GM18517 (cell line): ENCODE data around the gene NETO1.

Source experiments
- ATAC-seq: cut with Tn5 transposase; IDR thresholded peaks from one replicate; pipeline ENCODE4 v1.9.1; 2021; ENCODE audit warnings: mild to moderate bottlenecking, moderate library complexity; ENCODE audit not compliant: unreplicated experiment

NETO1 gene, protein sequence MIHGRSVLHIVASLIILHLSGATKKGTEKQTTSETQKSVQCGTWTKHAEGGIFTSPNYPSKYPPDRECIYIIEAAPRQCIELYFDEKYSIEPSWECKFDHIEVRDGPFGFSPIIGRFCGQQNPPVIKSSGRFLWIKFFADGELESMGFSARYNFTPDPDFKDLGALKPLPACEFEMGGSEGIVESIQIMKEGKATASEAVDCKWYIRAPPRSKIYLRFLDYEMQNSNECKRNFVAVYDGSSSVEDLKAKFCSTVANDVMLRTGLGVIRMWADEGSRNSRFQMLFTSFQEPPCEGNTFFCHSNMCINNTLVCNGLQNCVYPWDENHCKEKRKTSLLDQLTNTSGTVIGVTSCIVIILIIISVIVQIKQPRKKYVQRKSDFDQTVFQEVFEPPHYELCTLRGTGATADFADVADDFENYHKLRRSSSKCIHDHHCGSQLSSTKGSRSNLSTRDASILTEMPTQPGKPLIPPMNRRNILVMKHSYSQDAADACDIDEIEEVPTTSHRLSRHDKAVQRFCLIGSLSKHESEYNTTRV

DNA sequence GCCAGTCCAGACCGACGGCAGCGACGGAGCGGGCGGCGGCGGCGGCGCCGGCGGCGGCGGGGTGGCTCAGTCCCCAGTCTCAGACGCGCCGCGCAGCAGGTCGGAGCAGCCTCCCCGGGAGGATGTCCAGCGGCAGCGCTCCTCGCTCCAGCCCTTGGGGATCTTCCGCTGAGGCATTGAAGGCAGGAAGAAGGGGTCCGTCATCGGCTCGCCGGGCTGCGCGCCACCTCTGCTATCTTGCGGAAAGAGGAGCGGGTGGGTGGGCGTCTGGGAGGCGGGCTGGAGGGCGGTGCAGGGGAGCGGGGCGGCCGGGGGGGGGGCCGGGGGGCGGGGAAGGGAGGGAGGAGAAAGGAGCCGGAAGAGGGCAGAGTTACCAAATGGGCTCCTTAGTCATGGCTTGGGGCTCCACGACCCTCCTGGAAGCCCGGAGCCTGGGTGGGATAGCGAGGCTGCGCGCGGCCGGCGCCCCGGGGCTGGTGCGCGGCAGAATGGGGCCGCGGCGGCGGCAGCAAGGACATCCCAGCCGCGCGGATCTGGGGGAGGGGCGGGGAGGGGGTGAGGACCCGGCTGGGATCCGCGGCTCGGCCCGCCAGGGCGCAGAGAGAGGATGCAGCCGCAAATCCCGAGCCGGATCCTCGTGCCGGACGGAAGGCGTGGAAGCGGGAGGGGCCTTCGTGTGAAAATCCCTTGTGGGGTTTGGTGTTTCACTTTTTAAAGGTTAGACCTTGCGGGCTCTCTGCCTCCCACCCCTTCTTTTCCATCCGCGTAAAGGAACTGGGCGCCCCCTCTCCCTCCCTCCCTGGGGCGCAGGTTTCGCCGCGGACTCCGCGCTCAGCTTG lies at the start of gene NETO1:
Gene NETO1 (minus strand): TSS at position 242 of the 839 bp plus-strand sequence. CDS start 696 bp downstream, outside the sequence.
- no peak for ATAC-seq

GRCh38 chr18:72910045-72910444 lies 42.3 kb upstream of the NETO1 start:
- no peak for ATAC-seq

DNA sequence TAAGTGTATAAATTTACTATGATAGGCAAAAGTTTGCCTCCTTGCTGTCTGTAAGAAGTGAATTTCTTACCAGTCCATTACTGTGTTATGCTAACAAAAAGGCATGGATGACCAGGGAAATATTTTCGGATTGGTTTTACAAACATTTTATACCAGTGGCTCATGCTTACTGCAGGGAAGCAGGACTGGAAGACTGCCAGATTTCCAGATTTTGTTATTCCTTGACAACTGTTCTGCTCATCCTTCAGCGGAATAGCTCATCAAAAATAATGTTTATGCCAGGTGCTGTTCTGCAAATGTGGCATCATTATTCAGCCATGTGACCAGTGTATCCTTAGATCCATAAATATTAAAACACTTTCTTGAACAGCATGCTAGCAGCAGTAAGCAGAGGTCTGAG lies 40.4 kb upstream of the NETO1 start:
- ATAC-seq: no peak

- no peak for ATAC-seq
Measured at GRCh38 chr18:72903033-72903432, 35.2 kb upstream of the NETO1 start.

GRCh38 chr18:72899338-72899737 lies 31.6 kb upstream of the NETO1 start:
- no peak for ATAC-seq

- ATAC-seq: no peak
Measured at GRCh38 chr18:72898870-72899269, 31.1 kb upstream of the NETO1 start.

DNA sequence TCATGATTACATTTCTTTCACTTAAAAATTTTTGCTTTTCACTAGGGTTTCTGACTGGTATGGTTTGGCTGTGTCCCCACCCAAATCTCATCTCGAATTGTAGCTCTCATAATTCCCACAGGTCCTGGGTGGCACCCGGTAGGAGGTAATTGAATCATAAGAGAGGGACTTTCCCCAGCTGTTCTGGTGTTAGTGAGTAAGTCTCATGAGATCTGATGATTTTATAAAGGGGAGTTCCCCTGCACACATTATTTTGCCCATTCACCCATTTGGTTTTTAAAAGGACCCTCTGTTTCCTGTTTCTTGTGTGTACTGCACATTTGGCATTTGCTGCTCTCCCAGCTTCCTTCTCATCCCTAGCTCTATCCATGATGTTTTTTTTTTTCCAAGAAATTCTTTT lies 27.8 kb upstream of the NETO1 start:
- ATAC-seq: no peak

GRCh38 chr18:72878561-72878960 lies 10.8 kb upstream of the NETO1 start:
- ATAC-seq: no peak

GRCh38 chr18:72878143-72878542 lies 10.4 kb upstream of the NETO1 start:
- no peak for ATAC-seq

- ATAC-seq: no peak
Measured at GRCh38 chr18:72871091-72871490, 3.3 kb upstream of the NETO1 start.

GRCh38 chr18:72869226-72870185 lies 1.7 kb upstream of the NETO1 start:
- ATAC-seq: no peak

DNA sequence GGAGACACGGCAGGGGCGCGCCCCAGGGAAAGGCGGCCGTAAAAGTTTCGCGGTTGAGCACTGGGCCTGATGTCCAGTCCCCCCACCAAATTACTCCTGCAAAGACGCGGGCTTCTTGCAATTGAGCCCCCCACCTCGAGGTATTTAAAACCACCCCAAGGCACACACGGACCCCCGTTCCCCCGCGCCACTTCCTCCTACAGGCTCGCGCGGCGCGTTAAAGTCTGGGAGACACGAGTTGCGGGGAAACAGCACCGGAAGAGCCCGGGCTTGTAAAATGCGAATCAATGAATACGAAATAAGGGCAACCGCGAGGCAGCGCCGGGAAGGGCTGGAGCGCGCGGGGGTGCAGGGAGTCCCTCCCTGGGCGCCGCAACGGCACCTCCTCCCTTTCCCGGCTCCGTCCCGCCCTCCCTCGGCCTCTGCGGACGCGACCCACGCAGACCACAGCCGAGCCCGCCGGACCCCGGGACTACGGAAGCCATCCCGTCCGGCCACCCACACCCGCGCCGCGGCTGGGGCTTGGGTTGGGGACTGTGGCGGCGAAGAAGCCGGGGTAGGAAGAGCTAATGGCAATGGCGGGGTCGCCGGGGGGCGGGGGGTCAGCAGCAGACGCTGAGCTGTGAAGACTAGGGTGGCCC lies 918 bp upstream of the NETO1 start:
- ATAC-seq: no peak

DNA sequence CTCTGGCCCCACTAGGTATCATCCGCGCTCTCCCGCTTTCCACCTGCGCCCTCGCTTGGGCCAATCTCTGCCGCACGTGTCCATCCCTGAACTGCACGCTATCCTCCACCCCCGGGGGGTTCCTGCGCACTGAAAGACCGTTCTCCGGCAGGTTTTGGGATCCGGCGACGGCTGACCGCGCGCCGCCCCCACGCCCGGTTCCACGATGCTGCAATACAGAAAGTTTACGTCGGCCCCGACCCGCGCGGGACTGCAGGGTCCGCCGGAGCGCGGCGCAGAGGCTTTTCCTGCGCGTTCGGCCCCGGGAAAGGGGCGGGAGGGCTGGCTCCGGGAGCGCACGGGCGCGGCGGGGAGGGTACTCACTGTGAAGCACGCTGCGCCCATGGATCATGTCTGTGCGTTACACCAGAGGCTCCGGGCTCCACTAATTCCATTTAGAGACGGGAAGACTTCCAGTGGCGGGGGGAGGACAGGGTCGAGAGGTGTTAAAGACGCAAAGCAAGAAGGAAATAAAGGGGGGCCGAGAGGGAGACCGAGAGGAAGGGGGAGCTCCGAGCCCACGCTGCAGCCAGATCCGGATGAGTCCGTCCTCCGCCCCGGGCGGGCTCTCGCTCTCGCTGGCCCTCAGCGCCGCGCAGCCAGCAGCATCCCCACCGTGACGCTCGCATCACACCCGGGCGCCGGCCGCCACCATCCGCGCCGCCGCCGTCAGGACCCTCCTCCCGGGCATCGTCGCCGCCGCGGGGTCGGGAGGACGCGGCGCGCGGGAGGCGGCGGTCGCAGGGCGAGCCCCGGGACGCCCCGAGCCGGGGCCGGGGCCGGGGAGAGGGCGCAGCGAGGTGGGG lies 664 bp downstream of the NETO1 start:
- ATAC-seq: no peak

DNA sequence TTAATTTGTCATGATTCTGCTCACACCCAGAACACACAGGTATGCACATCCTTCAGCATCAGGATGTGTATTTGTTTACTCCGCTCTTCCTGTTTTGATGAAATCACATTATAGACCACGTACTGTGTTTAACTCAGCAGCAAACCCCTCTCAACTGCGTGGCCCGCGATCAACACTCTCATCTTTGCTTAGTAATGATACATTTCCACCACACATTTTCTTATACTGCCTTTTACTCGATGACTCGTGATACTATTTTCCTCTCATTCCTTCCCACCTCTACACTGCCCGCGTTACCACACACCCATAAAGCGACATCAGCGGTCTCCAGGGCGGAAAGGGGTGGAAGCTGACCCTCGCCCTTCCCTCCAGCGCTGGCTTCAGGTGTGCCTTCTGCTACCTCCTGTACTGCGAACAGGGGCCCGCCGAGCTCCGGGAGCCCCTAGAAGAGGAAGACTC lies 1.3 kb downstream of the NETO1 start:
- ATAC-seq: no peak

- no peak for ATAC-seq
Measured at GRCh38 chr18:72863754-72864153, 4.0 kb downstream of the NETO1 start.

GRCh38 chr18:72859088-72859487 lies 8.7 kb downstream of the NETO1 start:
- no peak for ATAC-seq

DNA sequence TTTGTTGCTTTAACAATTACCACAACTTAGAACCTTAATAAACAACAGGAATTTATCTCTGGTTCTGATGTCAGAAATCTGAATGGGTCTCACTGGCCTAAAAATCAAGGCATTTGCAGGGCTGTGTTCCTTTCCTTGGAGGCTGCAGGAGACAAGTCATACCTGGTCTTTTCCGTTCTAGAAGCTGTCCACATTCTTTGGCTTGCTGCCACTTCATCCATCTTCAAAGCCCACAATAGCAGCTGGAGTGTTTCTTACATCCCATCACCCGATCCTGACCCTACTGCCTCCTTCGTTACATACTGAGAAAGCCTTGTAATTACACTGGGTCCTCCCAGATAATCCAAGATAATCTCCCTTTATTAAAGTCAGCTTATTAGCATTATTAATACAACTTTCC lies 18.1 kb downstream of the NETO1 start:
- no peak for ATAC-seq

- no peak for ATAC-seq
Measured at GRCh38 chr18:72848503-72849237, 19.1 kb downstream of the NETO1 start.
